Fibroblast of the conjunctiva (primary cell): ENCODE results near the gene NFIB.

Source experiments
- DNase-seq: peaks from one replicate; pipeline ENCODE4 v3.0.0-alpha.2; 2010; ENCODE audit warnings: low read depth

NFIB gene

DNA sequence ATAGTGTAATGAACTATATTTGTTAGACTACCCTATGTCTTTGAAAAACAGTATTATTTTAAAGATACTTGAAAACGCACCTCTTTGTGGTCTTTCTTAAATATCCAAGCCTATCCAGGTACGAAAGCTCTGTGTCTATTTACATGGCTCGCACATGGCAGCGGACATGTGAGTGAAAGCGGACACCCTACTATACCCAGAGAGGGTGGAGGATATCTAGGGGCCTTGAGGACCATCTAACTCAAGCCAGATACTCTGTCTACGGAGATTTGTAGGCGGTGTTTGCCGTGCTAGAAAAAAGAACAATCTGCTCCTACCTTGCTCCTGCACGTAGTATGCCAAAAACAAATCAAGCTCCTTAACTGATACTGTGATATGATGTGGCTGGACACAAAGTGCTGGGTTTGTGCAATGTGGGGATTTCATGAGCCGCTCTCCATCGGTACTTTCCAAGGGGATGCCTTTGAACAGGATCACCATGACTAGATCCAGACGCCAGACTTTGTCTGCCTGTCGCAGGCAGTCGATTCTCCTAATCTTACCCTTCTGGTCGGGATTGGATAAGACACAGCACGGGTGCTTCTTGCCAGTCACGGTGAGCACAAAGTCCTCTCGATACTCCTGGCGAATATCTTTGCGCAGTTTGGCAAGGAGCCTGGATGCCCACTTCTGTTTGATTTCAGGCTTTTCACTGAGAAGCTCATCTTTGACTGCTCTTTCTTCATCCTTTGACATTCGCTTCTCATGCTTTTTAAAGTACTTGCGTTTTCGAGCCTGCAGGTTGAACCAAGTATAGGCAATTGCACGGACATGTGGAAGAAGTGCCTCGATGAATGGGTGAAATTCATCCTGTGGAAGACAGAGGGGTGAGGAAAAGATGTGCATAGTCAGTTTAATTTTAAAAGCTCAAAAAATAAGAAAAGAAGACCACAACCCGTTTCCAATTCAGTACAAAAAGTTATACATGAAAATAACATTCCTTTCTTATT is 7.0 kb downstream of the NFIB start:
- DNase-seq: no peak

DNA sequence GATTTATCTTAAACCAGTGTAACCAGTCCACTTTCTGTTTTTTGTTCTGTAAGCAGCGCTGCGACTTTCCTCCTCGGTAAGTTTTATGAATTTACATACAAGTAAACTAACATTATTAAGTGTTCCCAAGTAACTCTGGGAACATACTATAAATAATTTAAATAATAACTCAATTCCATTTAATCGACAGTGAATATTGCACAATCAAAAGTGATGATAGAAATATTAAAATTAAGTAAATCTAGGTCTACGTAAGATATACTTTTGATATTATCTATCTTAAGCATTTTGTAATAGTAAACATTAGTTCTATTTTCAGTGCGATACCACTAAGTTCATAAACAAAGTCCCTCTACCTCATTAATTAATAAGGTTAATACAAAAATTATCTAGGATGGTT is 7.8 kb downstream of the NFIB start:
- no peak for DNase-seq

DNA sequence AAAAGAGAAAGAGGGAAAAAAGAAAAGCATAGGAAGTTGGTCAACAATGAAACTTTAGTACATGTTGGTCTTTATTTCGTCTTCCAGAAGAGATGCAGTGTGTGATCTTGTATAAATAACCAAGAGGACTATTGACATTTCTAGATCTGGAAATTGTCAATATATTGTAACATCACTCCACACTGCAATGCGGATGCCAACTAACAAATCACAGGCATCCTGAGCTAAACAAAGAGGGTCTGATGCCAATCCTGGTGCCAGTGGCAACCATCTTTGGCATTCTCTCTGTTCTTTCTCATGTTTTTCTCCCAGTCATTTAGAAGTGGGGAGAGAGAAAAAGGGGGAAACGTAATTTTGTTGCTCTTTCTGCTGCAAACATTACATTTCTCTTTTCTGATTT is 9.7 kb downstream of the NFIB start:
- no peak for DNase-seq

DNA sequence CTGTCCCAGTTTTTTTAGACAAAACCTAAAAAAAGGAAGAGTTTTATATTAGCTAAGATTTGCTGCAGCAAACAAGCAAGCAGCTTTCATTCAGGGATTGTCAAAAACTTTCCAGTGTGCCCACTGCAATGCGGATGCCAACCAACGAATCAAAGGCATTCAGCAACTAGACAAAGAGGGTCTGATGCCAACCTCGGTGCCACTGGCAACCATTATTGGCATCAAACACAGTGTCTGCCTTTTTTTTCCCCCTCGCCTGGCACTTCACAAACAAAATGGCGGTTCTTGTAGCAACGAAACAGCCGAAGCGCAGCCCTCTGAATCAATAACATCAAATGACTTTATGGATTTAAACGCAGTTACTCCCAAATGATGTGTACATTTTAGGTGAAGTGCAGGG is 10.4 kb downstream of the NFIB start:
- no peak for DNase-seq

DNA sequence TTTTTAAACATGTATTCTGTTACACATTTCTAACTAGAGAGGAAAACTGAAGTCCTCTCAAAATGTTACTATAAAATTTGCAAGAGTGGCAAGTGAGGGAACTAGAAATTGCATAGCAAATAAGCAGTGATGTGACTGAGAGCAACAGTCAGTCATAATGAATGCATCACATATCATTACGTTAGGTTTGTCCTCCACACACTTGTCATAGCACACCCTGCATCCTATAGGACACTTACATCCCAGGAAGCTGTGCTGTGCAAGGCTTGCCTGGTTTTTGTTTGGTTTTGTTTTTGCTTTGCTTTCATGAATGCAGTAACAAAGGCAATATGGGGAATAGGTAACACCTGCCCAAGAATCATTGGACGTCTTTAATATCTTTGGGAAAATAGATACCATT is 10.8 kb downstream of the NFIB start:
- DNase-seq: no peak

DNA sequence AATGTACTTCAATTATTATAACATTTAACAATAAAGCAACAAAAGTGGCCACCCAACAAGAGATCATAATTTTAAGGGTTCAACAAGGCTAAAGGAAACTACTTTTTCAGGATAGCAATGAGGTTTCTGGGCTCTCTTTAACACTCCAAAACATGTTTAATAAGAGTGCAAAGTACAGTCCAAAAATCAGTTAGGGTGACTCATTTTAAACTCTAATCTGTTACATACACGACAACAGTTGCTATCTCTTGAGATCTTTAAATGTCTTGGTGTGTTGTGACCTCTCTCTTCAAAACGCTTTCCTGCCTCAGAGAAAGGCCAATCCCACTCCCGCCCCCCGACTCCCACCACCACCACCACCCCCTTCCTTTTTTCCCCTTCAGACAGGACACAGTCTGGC is 11.5 kb downstream of the NFIB start:
- no peak for DNase-seq

DNA sequence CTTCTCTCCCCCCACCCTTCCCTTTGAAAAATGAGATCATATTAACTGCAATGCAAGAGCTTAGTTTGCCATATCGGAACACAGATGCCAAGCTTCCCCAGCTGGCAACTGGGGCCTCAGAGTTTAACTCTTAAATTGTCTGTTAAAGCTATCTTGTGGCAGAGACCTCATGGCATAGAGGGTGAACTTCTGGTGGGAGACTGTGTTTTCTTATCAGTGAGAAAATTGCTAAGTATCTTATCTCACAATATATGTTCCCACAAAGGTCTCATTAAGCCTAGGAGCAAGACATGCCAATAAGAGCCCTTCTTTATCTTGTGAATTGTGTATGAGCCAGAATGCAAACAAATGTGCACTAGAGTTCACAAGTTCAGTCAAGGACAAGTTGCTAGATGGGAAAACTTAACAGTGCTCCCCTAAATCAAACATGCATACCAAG is 12.3 kb downstream of the NFIB start:
- DNase-seq: no peak

DNA sequence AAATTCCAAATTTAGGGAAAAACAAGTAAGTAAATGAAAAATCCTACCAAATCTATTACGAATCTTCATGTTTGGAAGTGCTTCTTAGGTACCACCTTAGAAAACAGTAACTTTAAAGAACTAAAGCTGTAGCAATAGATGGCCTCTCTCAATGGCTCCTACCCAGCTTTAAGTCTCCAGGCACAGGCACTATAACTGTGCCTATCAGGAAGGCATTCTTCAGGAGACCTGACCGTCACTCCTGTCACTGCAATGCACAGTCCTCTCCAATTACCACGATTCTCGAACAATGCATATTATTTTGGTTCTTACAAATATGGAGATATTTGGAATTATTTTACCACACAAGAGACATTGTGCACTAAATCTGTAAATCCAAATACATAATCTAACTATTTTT is 12.9 kb downstream of the NFIB start:
- no peak for DNase-seq

DNA sequence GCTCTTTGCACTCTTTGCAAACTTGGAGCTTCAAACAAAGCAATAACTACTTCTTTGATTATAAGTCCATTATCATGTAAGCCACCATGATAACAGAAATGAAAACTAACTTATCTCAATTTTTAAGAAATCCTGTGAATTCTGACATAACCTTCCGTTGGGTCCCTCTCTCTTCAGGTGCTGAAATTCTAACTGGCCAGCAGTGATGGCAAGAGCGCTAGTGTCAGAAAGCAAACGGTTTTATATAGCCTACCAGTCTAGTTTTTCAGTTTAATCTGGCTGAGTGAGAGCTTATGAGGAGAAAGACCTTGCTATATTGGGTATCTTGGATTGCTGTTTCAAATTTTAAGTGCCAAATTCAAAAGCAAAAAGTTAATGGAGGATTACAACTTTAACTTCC is 13.4 kb downstream of the NFIB start:
- no peak for DNase-seq

DNA sequence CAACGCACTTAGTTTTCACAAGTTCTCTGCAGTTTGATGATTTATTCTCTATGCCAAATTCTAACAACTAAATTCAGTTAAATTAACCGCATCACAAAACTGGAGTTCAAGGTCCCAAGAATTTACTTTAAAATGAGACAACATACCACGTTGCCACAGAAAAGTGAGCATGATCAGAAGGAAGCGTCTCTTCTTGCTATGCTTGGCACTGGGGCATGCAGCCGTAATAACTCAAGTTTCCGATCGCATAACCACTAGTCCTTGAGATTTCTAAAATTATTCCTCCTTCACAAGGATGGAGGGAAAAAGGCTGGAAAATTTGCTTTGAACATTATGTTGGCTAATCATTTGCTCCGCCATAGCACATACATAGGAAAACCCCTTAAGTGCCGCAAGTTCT is 13.9 kb downstream of the NFIB start:
- DNase-seq: no peak

DNA sequence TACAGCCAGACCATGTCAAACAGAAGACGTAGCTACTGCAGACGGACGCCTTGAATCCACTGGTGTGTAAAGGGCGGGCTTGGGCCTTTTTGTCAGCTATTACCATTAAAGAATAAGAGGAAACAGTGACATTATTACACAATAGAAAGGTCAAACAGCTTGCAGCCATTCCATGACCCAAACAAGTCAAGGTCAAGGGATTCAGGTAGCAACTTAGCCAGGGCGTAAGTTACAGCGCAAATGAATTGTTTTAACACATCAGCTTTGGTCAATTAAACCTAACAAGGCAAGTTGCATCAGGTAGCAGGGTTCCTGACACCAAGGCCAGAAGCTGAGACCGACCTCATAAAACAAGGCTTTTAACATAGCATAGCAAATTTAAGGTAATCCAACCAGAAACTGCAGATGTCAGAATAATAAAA is 15.3 kb downstream of the NFIB start:
- no peak for DNase-seq

DNA sequence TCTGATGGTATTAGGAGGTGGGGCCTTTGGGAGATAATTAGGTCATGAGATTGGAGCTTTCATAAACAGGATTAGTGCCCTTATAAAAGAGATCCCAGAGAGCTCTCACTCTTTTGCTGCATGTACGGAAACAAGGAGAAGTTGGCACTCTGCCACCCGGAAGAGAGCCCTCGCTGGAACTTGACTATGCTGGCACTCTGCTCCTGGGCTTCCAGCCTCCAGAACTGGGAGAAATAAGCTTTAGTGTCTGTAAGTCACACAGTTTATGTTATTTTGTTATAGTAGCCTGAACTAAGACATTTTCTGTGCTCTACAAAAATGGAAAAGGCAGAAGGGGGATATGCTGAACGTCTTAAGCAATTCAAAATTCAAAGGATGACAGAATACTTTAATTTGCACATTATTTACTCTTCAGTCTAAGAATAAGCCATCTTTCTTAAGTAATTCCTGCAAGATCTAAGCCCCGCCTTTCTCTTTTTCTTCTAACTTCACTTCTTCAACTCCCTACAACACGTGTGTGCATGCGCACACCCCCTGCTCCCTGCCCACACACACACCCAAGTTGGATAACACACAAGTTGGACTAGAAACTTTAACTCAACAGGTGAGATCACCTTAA is 17.3 kb downstream of the NFIB start:
- no peak for DNase-seq

DNA sequence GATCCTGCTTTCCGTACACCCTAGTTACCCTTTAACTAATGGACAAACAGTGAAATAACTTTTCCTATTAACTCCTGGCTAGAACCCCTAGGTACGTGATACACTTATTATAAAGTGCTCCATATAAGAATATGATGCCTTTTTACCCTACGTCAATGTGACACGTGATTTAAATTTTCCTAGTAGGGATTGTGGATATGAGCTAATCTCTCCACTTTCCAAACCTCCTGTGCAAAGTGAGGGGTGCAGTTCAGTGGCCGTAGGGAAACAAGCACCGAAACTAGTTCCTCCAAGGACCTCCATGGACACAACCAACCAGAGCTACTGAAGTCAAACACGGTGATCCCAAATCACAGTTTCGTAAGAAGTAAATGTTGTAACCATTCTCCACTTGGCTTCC is 19.3 kb downstream of the NFIB start:
- DNase-seq: no peak

DNA sequence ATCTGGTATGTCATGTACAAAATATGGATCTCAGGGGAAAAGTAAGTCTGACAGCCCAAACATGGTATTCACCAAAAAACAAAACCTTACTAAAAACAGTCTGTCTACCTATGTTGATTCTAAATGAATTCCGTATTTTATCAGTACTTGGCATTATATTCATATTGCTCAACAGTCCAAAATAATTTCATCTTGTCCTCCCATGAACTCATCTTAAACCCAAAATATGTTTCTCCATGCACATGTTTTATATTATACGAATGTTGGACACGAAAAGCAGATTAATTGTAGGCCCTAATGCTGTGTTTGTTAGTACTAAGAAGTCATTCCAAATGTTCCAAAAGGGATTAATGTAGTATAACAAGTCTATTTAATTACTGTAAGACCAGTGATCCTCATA is 20.1 kb downstream of the NFIB start:
- no peak for DNase-seq

DNA sequence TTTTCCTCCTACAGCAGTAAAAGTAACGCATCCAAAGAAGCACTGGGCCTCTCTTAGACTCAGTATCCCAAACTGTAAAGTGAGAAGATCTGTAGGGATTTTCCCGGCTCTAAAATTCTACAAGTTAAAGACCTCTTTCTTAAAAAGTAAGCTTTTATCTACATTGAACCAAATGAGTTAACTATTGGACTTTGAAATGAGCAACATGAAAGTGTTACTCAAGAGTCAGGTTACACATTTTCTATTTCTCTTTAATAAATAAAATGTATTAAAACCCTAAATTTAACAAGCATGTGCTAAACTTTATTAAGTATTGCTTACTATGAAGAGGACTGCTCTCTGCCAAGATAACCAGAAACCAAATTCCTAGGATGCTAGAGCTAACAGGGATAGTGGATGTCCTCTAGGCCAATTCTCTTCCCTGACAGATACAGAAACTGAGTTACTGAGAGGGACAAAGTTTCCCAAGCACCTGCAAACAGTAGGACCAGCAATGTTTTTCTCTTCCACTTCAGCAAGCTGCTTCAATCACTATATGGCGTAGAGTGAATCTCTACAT is 21.7 kb downstream of the NFIB start:
- no peak for DNase-seq

DNA sequence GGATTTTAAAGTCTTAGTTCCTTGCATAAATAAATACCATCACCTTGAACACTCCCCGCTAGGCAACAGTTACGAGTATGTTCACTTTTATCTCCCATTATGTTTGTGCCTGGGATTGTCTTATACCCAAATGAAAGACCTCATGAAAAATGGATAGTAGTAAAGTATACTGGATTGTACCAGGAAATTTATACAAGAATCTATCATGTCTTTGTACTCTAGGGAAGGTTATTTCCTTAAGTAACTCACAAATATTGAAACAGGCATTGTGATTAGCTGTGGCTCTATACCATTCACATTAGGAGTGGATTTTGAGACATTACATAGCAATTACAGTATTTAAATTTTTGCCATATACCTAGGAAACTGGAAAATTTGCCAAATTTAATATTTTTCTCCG is 24.0 kb downstream of the NFIB start:
- DNase-seq: no peak

DNA sequence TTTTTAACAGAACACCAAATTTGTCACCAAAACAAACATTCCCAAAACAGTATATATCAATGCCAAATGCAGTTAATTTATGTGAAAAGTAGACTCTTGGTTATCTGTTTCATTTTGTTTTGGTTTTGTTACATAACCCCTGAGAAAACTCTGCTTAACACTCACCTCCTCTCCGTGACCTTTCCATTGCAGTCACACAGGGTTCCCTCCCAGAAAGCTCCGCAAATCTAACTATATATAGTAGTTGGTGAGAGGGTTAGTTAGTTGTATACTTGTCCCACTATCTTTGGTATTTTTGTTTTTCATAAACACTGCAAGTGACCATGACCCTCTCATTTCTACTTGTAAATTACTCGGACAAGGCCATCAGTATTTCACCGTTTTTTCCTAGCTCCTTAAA is 25.5 kb downstream of the NFIB start:
- no peak for DNase-seq

DNA sequence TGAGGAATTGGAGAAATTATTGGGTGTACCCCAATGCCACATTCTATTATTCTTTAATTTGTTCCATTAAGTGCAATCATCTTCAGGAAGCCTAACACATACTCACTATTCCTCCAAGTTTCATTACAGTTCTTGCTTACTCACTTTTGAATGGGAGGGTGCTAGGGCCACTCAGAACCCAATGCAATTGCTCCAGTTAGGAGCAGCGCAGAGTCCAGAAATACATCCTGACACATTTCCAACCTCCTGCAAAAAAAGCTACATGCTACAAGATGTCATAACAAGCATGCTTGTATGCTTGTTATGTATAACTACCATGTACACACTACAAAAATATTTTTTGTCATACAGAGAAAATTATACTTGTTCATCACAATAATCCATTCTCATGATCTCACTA is 27.8 kb downstream of the NFIB start:
- DNase-seq: no peak

DNA sequence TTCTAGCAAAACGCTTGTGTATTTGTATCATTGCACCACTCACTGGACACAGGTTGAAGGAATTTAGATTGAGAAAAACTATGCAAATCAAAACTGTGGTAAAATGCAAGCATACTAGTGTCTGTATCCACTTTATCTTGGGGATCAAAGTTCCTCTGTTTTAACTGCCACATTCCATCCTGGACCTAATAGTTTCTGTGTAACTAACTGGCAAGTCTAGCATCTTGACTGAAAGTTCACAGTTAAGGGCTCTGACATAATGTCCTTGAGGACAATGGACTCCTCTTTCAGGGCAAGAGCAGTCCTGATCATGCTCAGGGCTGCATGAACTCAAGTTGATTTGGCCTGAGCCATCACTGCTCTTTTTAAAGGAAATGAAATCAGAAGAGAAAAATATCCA is 30.7 kb downstream of the NFIB start:
- no peak for DNase-seq

DNA sequence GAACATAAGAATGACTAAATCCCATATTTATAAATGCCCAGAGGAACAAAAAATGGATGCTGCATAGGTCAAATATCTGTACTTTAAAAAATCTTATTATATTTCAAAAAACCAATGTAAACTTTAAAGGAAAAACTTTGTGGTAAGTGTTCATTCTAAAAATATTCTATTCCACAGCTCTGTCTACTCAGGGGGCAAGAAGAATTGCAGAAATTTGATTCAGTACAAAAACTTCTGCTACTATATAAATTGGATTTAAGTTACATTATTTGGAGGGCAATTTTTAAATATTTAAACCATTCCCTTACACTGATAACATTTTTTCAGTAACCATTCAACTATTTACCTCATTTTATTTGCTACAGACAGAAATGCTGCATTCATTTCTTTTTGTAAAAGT is 32.1 kb downstream of the NFIB start:
- DNase-seq: no peak

DNA sequence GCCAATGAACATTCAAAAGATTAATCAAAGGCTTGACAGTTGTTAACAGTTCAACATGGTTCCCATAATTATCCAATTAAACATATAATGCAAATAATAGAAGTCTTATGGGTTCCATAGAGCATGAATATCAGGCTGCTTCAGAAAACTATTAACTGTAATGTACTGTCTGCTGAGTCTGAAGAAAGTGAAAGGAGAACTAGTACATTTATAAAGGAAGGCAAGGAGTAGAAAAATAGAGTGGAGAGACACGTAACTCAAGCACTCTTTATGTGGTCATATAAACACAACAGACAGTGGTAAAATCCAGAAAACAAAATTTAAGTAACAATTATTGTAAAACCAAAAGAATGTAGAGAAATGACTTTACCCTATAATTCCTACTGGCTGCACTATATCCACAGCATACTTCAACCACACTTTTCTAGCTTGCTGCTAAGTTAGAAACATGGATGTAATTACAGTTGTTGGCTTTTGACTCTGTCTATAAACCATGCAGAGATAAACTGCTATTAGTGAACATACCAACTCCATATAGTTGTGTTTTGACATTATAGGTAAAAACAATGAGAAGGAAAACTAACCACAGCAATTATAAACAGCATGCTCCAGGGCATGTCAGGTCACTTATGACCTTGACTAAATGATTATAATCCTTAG is 32.7 kb downstream of the NFIB start:
- DNase-seq: no peak

DNA sequence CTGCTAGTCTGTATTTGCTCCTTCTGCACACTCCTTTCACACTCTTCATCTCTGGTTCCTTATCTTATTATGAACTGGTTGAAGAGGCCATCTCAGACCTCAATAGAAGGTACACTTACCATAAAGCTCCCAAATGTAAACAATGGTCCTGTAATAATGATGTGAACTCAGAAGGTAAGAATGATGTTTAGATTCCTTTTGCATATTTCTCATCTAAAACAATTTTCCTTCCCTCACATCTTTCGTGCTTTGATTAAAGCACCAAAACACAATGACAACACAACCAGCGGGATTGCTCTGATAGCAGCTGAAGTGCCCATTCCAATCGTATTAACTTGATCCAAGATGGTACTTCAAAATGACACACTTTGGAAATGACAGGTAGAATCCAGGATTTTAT is 34.3 kb downstream of the NFIB start:
- DNase-seq: no peak

DNA sequence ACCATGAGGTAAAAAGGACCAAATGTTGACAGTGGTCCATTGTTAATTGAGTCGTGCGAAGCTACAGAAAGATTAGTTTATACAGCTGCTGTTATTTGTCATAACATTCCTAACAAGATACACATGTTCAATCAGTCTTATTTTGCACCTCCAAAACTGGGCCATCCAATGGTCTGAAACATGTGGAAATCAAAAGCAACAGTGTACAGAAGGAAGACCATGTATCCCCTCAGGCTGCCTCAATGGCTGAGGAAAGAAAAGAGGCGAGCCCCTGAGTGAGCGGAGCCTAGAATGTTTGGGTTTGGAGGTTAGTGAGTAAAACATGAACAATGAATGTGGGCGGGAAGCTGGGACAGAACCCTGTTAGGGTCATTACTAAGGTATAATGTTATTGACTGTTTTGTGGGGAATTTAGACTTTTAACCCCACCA is 35.6 kb downstream of the NFIB start:
- DNase-seq: no peak
